GM10847 (cell line): ENCODE results near the gene ZNF529.

ENCODE experiments used
- POLR2A ChIP-seq: IDR thresholded peaks from 2 replicates; pipeline ENCODE4 v1.6.1; 2011; ENCODE audit not compliant: insufficient read length; ENCODE audit errors: extremely low read depth

The ZNF529 gene

DNA sequence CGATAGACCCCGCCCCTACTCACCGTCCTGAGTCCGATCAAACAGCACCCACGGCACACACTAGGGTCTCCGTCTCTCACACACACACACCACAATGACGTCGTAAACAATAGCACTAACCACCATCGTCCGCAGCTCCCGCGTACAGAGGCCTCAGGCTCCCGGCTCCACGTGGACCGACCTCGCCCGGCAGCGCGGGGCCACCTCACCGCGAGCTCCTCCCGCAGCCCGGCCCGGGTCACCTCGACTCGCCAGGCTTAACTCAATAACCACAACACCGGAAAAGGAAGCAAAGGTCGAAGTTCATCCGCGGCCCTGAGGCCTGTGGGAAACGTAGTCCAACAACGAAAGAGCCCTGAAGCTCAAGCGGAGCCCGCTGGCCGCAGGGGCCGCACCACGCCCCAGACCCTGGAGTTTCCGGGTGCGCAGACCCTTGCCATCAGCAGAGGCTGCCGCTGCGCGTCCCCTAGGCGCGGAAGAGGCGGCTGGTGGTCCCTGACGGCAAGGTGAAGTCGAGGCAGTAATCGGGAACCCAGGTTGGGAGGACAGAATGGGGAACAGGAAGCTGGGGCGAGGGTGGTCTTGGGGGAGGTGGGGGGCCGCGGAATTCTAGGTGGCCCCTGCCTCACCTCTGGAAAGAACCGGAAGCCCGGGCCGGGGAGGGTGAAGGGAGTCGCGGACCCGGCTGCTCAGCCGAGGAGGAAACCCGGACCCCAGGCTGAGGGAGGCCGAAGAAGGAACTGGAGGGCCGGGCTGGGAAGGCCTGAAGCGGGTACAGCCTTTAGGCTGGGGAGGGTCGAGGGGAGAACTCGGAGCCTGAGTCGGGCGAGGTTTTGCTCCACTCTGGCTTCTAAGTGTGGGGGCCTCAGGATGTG lies at the start of gene ZNF529:
Gene ZNF529 (minus strand): TSS at position 273 of the 875 bp plus-strand sequence. CDS start 946 bp downstream, outside the sequence.
- TF ChIP-seq POLR2A = peak; percentile 88

DNA sequence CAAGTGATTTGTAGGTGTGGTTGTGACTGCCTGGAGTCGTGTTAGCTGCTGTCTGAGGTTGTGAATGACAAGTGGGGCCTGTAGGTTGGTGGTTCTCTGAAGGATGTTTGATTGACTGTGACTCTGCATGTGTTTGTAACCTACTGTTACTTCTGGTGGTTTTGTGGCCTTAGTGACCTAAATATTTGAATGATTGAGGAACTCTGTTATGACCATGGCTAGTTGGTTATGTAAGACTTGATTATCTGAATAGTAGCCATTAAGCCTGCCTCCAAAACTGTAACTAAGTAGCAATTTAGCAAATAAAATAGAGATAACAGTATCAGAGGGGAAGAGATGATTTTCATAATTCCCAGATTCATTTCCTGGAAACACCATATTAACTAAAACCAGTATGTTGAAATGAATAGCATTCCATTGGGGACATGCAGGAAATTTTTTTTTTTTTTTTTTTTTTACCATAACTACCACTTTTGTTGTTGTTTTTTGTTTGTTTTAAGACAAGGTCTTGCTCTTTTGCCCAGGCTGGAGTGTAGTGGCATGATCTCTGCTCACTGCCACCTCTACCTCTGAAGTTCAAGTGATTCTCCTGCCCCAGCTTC lies 32.9 kb upstream of the ZNF529 start:
- no peak for TF ChIP-seq POLR2A

- TF ChIP-seq POLR2A = peak; percentile 41
Measured at GRCh38 chr19:36605101-36605876, 32.2 kb upstream of the ZNF529 start, which contains the start of gene ZNF382. TSS of gene ZNF382 (plus strand) at chr19:36605313. CDS start at chr19:36609915, 4,602 bp downstream.

DNA sequence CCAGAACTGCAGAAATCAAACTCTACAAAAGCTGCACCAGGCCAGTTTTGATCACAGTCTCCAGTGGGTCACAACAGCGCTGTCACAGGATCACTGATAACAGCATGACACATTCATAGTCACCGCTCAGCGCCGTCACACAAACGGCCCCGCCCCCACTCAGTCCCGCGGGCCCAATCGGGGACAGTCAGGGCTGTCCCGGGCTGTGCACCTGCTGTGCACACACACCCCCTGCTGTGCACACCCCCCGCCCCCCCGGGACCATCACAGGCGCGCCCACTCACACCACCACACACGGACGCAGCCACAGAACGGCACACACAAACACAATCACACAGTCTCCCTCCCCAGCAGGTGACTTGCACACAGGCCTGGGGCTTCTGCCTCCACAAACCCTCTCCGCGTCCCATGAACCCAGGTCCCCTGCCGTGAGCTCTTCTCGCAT lies 31.6 kb upstream of the ZNF529 start:
- TF ChIP-seq POLR2A = no peak

DNA sequence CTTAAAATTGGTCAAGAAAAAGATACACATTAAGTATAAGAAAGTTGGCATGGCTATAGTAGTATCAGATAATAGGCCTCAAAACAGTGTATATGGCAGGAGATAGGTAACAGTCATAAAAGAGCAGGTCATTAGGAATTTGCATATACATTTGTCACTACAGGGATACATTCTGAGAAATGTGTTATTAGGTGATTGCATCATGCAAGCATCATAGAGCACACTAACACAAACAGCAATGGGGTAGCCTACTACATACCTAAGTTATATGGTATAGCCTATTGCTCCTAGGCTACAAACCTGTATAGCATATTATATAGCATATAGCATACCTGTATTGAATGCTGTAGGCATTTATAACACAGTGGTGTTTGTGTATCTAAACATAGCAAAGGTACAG lies 6.2 kb upstream of the ZNF529 start:
- no peak for TF ChIP-seq POLR2A

- TF ChIP-seq POLR2A = no peak
Measured at GRCh38 chr19:36577271-36577996, 4.3 kb upstream of the ZNF529 start.

GRCh38 chr19:36574741-36575140 lies 1.6 kb upstream of the ZNF529 start:
- TF ChIP-seq POLR2A = no peak

GRCh38 chr19:36573895-36574720 lies 1.0 kb upstream of the ZNF529 start:
- no peak for TF ChIP-seq POLR2A

DNA sequence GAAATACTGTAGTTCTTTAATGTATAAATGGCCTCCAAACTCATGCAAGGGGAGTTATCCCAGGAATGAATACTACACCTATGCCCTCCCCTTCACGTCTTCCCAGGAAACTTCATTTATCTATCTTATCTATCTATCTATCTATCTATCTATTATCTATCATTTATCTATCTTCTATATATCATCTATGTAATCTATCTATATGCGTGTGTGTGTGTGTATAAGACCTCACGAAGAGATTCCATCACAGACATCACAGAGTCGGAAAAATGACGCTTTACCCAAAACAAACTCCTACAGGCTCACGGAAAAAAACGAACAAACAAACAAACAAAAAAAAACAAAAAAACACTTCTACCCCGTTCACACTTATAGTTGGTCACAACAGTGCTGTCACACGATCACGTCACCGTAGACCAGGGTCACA lies 486 bp downstream of the ZNF529 start:
- no peak for TF ChIP-seq POLR2A

DNA sequence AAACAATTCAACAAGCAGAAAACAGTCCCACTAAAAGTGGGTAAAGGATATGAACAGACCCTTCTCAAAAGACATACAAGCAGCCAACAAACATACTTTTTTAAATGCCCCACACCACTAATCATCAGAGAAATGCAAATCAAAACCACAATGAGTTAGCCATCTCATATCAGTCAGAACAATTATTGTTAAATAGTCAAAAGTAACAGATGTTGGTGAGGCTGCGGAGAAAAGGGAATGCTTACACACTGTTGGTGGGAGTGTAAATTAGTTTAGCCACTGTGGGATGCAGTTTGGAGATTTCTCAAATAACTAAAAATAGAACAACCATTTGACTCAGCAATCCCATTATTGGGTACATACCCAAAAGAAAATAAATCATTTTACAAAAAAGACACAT lies 8.7 kb downstream of the ZNF529 start:
- no peak for TF ChIP-seq POLR2A

DNA sequence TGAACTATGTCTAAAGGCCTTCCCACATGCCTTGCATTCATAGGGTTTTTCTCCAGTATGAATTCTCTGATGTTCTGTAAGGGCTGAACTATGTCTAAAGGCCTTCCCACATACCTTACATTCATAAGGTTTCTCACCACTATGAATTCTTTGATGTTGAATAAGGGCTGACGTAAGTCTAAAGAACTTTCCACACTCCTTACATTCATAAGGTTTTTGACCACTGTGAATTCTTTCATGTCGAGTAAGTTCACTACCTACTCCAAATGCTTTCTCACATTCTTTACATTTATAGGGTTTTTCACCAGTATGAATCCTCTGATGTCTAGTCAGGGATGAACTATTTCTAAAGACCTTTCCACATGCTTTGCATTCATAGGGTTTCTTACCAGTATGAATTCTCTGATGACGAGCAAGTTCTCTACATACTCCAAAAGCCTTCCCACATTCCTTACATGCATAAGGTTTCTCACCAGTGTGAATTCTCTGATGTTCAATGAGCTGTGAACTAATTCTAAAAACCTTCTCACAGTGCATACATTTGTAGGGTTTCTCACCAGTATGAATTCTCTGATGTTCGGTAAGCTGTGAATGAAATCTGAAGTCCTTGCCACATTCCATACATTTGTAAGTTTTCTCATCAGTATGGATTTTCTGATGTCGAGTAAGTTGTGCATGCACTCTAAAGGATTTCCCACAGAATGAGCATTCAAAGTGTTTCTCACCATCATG lies 25.9 kb downstream of the ZNF529 start:
- TF ChIP-seq POLR2A = no peak

DNA sequence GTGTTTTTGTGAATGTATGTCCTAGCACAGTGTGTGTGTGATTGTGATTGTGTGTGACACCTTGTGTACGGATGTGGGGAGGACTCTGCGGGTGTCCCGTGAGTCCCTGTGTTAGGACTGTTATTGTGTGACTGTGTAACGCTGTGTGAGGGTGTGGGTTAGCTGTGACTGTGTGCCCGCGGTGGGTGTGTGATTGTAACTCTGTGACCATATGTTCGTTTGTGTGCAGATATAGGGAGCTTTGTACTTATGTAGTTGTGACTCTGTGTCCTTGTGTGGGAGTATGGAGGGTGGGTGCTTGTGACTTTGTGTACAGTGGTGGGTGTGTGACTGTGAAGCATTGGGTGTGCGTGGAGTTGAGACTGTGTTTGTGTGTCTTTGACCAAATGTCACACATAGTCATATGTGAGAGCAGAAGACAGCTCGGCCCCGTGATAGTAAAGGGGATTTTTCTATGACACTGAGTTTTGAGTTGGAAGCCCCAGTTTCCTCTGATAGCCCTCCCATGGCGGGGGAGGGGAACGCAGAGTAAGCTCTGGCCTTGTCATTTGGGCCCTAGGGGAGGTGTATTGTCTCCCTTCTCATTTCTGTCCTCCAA lies 44.1 kb downstream of the ZNF529 start:
- no peak for TF ChIP-seq POLR2A
